ENCODE data around the gene RPP40.
"Not testable (repeated sequence)": the region's sequence is repeated elsewhere in the genome, so short reads cannot be mapped to it uniquely, and the experiment has no call there.

Gene RPP40

GRCh38 chr6:5023923-5024322 is 20.1 kb upstream of the RPP40 start:
- no peak for TF ChIP-seq CTCF (IDR thresholded peaks at IDR 0.05; ENCODE audit: control insufficient read depth, insufficient read depth, low read depth, low read length, missing control alignments)
- no peak for DNase-seq (ENCODE audit: low read depth)
- no peak overlapping the region for H3K4me3 ChIP-seq (ENCODE audit: control insufficient read depth, low read depth, low read length)

GRCh38 chr6:5020142-5020541 is 16.3 kb upstream of the RPP40 start:
- H3K4me3 ChIP-seq (ENCODE audit: control insufficient read depth, low read depth, low read length): no peak overlapping the region

DNA sequence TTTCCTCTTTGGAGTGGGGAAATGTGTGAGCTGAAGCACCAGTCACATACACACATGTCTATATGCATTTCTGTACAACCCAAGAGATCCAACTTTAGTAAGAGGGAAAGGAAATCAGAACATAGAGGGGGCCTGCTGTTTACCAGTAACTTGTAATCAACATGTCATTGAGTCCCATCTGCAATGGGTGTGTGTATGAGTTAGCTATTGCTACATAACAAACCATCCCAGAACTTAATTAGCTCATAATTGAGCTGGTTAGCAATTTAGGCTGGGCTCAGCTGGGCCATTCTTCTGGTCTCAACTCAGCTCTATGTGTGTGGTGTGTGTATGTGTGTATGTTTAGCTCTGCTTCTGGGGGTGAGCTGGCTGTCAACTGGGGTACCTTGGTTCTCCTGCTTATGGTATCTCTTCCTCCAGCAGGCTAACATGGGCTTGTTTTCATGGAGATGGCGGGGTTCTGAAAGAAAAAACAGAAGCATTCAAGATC is 10.3 kb upstream of the RPP40 start:
- no peak for TF ChIP-seq CTCF (IDR thresholded peaks at IDR 0.05; ENCODE audit: control insufficient read depth, insufficient read depth, low read depth, low read length, missing control alignments)
- no peak overlapping the region for H3K4me3 ChIP-seq (ENCODE audit: control insufficient read depth, low read depth, low read length)
- no peak for DNase-seq (ENCODE audit: low read depth)

More at GRCh38 chr6:5020142-5020541, 16.3 kb upstream of the RPP40 start:
- DNase-seq (ENCODE audit: low read depth): no peak
- TF ChIP-seq CTCF (IDR thresholded peaks at IDR 0.05; ENCODE audit: control insufficient read depth, insufficient read depth, low read depth, low read length, missing control alignments): no peak

DNA sequence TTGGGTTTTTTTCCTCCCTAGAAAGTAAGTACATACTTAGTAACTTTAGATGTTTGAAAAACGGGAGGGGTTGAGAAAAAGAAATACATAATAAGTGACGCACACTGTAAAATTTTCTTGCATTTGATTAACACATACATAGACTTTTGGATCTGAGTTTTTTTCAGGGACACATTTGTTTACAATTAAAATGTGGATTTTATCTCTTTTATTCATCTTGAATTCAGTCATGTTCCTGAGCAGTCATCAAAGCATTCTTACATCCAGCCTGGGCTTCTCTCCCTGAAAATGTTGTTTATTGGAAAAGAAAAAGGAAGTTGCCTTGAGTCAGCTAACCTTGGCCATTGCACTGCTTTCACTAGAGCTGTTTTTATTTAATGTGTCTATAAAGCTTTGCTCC is 8.7 kb upstream of the RPP40 start:
- no peak overlapping the region for H3K4me3 ChIP-seq (ENCODE audit: control insufficient read depth, low read depth, low read length)
- peak; percentile 70 for DNase-seq (ENCODE audit: low read depth)
- TF ChIP-seq CTCF (IDR thresholded peaks at IDR 0.05; ENCODE audit: control insufficient read depth, insufficient read depth, low read depth, low read length, missing control alignments): no peak

DNA sequence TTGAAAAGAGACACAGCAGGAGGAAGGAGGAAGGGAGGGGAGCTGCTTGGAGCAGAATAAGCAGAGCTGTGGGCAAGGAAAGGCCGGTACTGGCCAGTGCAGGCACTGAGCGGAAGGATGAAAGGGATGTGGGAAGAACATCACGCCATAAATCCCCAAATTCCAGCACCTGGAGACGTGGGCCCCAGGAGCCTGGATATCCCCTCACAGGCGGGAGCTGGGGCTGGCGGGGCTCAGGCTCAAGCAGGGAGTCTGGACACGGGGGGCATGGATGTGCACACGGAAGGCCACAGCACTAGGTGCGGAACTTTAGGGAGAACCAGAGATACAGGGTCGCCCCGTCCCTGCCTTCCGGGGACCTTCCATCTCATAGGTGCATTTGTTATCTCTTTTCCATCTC is 7.5 kb upstream of the RPP40 start:
- H3K4me3 ChIP-seq (ENCODE audit: control insufficient read depth, low read depth, low read length): no peak overlapping the region
- no peak for TF ChIP-seq CTCF (IDR thresholded peaks at IDR 0.05; ENCODE audit: control insufficient read depth, insufficient read depth, low read depth, low read length, missing control alignments)
- DNase-seq (ENCODE audit: low read depth): no peak

GRCh38 chr6:5007531-5007930 is 3.7 kb upstream of the RPP40 start:
- TF ChIP-seq CTCF (IDR thresholded peaks at IDR 0.05; ENCODE audit: control insufficient read depth, insufficient read depth, low read depth, low read length, missing control alignments): no peak
- no peak overlapping the region for H3K4me3 ChIP-seq (ENCODE audit: control insufficient read depth, low read depth, low read length)
- DNase-seq (ENCODE audit: low read depth): no peak

DNA sequence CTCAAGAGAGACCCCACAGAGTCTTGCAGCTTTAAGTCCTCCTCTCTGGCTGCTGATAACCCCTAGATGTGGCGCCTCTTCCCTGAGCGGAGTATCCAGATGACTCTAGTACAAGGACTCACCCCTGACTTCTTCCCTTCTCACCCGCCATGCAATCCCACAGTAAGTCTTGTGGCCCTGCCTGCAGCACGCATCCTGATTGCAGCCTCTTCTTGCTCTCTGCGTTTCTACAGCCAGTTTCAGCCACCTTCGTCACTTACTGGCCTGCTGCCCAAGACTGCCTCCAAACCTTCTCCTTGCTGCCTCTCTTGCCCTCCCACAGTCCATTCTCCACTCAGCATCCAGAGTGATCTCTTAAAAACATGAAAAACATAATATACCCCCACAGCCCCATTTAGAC is 2.4 kb upstream of the RPP40 start:
- no peak for TF ChIP-seq CTCF (IDR thresholded peaks at IDR 0.05; ENCODE audit: control insufficient read depth, insufficient read depth, low read depth, low read length, missing control alignments)
- DNase-seq (ENCODE audit: low read depth): no peak
- H3K4me3 ChIP-seq (ENCODE audit: control insufficient read depth, low read depth, low read length): no peak overlapping the region

- not testable (repeated sequence) for H3K4me3 ChIP-seq (ENCODE audit: control insufficient read depth, low read depth, low read length)
Measured at GRCh38 chr6:5005038-5005433, 1.2 kb upstream of the RPP40 start.

More at GRCh38 chr6:5005038-5005433, 1.2 kb upstream of the RPP40 start:
- DNase-seq (ENCODE audit: low read depth): not testable (repeated sequence)

Data from AG09309 (cell line).